ENCODE measurements around the gene BRD9. TPM values are rescaled to one million over a fixed set of nuclear protein-coding genes. Genes with fewer than 3 reads are reported as not detected.
A peak's percentile ranks its signal among the peaks of the same experiment; 100 is the strongest.

BRD9 gene
- total RNA-seq, 2 donors from 2014 or later: 15.0 to 16.1 TPM

DNA sequence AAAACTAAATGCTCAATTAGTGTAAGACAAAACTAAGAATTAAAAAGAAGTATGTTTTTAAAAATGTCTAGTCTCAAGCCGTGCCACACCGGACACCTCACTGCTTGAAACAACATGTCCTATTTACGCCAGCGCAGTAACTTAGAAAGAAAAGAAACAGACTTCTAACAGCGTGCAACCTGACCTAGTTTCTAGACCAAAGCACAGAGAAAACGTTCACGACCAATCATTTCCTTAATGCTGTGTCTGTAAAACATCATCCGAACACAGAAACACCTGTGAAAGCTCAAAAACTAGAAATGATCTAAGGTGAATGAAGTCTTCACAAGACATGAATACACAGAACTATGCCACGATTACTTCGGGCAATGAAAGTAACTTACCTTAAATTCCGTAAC lies 4.0 kb downstream of the BRD9 start:
- TF ChIP-seq, protein P1, sequence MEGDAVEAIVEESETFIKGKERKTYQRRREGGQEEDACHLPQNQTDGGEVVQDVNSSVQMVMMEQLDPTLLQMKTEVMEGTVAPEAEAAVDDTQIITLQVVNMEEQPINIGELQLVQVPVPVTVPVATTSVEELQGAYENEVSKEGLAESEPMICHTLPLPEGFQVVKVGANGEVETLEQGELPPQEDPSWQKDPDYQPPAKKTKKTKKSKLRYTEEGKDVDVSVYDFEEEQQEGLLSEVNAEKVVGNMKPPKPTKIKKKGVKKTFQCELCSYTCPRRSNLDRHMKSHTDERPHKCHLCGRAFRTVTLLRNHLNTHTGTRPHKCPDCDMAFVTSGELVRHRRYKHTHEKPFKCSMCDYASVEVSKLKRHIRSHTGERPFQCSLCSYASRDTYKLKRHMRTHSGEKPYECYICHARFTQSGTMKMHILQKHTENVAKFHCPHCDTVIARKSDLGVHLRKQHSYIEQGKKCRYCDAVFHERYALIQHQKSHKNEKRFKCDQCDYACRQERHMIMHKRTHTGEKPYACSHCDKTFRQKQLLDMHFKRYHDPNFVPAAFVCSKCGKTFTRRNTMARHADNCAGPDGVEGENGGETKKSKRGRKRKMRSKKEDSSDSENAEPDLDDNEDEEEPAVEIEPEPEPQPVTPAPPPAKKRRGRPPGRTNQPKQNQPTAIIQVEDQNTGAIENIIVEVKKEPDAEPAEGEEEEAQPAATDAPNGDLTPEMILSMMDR (IDR thresholded peaks at IDR 0.05): no peak
- Histone ChIP-seq H3K36me3 (peaks cover 65% of the 10 kb centered on the region), H3K4me3 (no peak overlapping the region), H3K4me1 (peaks cover 0 to 39% of the 10 kb centered on the region in 2 donors), H3K27me3 (no peaks in the 10 kb centered on the region), H3K9me3 (no peaks in the 10 kb centered on the region), H3K27ac (no peak overlapping the region)
- no peak for DNase-seq (ENCODE audit: low spot score)

DNA sequence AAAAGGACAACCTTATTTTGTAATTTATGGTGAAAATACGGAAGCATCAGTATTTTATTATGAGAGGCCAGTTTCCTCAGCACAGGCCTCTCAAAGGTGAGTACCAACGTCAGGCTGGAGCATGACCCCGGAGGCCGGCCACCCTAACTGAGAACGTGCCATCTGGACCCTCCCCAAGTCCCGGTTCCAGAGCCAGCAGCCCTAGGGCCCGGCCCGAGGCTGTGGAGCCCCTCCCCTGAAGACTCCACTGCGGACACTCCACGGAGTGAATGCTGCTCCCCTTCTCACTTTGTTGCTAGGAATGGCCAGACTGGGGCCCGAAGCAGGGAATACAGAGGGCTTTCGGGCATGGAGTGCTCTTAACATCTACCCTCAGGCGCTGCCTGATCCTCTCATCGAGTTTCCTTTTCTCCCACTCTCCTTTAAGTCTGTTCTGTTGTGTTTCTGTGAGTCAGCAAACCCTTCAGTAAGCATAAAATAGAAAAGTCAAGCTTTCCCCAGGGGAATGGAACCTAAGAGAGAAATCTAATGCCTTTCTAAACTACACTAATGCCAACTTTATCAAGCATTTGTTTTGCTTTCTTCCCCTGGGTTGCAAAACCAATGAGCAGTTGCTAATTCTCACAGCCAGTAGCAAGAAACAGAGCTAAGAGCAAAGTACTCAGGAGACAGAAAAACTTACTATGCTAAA lies 4.5 kb downstream of the BRD9 start:
- peaks cover 70% of the 10 kb centered on the region for H3K36me3 ChIP-seq
- no peak for DNase-seq (ENCODE audit: low spot score)
- H3K27ac ChIP-seq: no peak overlapping the region
- peaks cover 0 to 35% of the 10 kb centered on the region in 2 donors for H3K4me1 ChIP-seq
- H3K4me3 ChIP-seq: no peak overlapping the region
- no peaks in the 10 kb centered on the region for H3K9me3 ChIP-seq
- TF ChIP-seq, protein P1 (IDR thresholded peaks at IDR 0.05): no peak
- no peaks in the 10 kb centered on the region for H3K27me3 ChIP-seq

DNA sequence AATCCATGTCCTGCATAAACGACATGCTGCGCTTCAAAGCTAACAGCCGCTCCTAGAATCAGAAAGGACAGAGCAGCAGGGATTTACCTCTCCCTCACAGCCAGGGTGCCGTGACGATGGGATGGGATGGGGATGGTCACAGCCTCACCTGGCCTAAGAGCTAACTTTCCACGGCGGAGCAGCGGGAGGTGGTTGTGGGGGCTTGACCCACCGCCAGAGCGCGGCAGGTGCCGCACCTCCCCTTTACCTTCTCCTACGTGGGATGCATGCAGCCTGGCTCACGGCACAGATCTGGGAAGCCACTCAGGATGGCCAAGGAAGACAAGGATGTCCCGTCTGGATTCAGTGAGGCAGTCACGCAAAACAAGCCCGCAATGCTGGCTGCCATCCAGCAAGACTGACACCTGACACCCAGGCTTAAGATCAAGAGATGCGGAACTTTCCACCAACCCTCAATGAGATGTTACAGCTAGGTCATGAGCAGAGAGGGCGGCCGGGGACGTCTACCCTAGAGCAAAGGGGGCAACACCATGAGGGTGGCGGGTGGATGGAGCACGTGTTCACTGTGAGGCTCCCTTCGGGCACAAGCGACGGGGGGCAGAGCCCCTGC lies 5.8 kb downstream of the BRD9 start:
- no peaks in the 10 kb centered on the region for H3K9me3 ChIP-seq
- H3K36me3 ChIP-seq: peaks cover 82% of the 10 kb centered on the region
- no peaks in the 10 kb centered on the region for H3K27me3 ChIP-seq
- TF ChIP-seq, protein P1 (IDR thresholded peaks at IDR 0.05): no peak
- no peak overlapping the region for H3K27ac ChIP-seq
- no peak for DNase-seq (ENCODE audit: low spot score)
- H3K4me3 ChIP-seq: no peak overlapping the region
- peaks cover 0 to 27% of the 10 kb centered on the region in 2 donors for H3K4me1 ChIP-seq

GRCh38 chr5:886036-886435 lies 6.6 kb downstream of the BRD9 start:
- TF ChIP-seq, protein P1 (IDR thresholded peaks at IDR 0.05): no peak
- Histone ChIP-seq H3K36me3 (peaks cover 89% of the 10 kb centered on the region), H3K4me1 (peaks cover 0 to 19% of the 10 kb centered on the region in 2 donors), H3K4me3 (no peak overlapping the region), H3K27ac (peak overlapping the region; percentile 50 to 73), H3K9me3 (no peaks in the 10 kb centered on the region), H3K27me3 (no peaks in the 10 kb centered on the region)
- no peak for DNase-seq (ENCODE audit: low spot score)

DNA sequence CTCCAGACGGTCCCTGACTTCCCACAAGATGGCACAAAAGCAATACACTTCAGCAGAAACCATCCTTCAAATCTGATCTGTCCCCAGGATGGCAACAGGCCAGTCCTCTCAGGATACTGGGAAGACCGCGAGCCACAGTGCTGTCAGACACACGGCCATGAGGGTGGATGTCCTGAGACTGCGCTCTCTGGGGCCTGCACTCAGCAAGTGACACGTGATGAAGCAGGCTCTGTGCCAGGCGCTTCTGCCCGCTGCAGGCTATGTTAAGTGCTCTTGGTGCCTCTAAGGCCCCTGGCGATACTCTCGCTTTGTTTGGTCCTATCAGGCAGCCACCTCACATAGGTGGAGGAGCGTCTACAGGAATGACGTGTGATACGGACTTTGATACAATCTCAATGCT lies 7.1 kb downstream of the BRD9 start:
- no peaks in the 10 kb centered on the region for H3K27me3 ChIP-seq

More for the DNA sequence above, 7.1 kb downstream of the BRD9 start:
- peaks cover 0 to 16% of the 10 kb centered on the region in 2 donors for H3K4me1 ChIP-seq
- TF ChIP-seq, protein P1 (IDR thresholded peaks at IDR 0.05): no peak
- DNase-seq (ENCODE audit: low spot score): peak; percentile 72
- H3K9me3 ChIP-seq: no peaks in the 10 kb centered on the region
- H3K27ac ChIP-seq: peak overlapping the region; percentile 50 to 73
- H3K36me3 ChIP-seq: peaks cover 94% of the 10 kb centered on the region
- H3K4me3 ChIP-seq: no peak overlapping the region

Measured in right atrium auricular region (tissue), 2 donors.